CD8-positive, alpha-beta memory T cell (primary cell): ENCODE results near the gene SMURF2. TPM values are rescaled to one million over a fixed set of nuclear protein-coding genes. Genes with fewer than 3 reads are reported as not detected.

Experiments used
- CTCF ChIA-PET: fragments of 350-600 bp; sonication (Branson Sonifier 250); formaldehyde crosslinking; loops from one replicate; lab custom pipeline; 2021; ENCODE audit warnings: antibody characterized with exemption; lab: Charles Lee
- POLR2A ChIA-PET: fragments of 350-600 bp; sonication (Branson Sonifier 250); formaldehyde crosslinking; loops from one replicate; lab custom pipeline; 2021; ENCODE audit warnings: antibody characterized with exemption; lab: Charles Lee
- DNase-seq, 5 donors: peaks; one replicate each; pipeline versions ENCODE4 v3.0.0 to v3.0.0-alpha.2; 2020 to 2022; ENCODE audit warnings: mixed read lengths in 1 of 5
- H3K27ac ChIP-seq: one replicate; pipeline ENCODE4 v1.7.0; 2013; ENCODE audit warnings: low read depth, mild to moderate bottlenecking, low read length, moderate library complexity
- H3K27me3 ChIP-seq: 2 replicates; pipeline ENCODE4 v1.7.0; 2013; ENCODE audit warnings: low read length, mild to moderate bottlenecking; ENCODE audit not compliant: insufficient read depth, poor library complexity, severe bottlenecking
- H3K36me3 ChIP-seq: 2 replicates; pipeline ENCODE4 v1.7.0; 2013; ENCODE audit warnings: mild to moderate bottlenecking, low read length, moderate library complexity; ENCODE audit not compliant: insufficient read depth
- H3K4me1 ChIP-seq: 2 replicates; pipeline ENCODE4 v1.7.0; 2013; ENCODE audit warnings: mild to moderate bottlenecking, low read length, moderate library complexity; ENCODE audit not compliant: insufficient read depth
- H3K4me3 ChIP-seq: 2 replicates; pipeline ENCODE4 v1.7.0; 2013; ENCODE audit warnings: mild to moderate bottlenecking, low read length
- H3K9me3 ChIP-seq: 2 replicates; pipeline ENCODE4 v1.7.0; 2013; ENCODE audit warnings: mild to moderate bottlenecking, low read length
- H3K27ac Mint-ChIP-seq, 8 donors: one replicate each; pipeline ENCODE4 v1.8.0; 2020 to 2021; ENCODE audit warnings: mixed read lengths in 8 of 8, mild to moderate bottlenecking in 6 of 8, inconsistent platforms in 3 of 8, moderate library complexity in 3 of 8
- H3K27me3 Mint-ChIP-seq, 2 donors: one replicate each; pipeline ENCODE4 v1.8.0; 2020 to 2021; ENCODE audit warnings: mixed read lengths in 2 of 2, mild to moderate bottlenecking in 1 of 2, moderate library complexity in 1 of 2
- H3K36me3 Mint-ChIP-seq, 3 donors: one replicate each; pipeline ENCODE4 v1.8.0; 2020 to 2021; ENCODE audit warnings: mixed read lengths in 3 of 3, inconsistent platforms in 1 of 3, mild to moderate bottlenecking in 1 of 3
- H3K4me1 Mint-ChIP-seq, 3 donors: one replicate each; pipeline ENCODE4 v1.8.0; 2020 to 2021; ENCODE audit warnings: mixed read lengths in 3 of 3, inconsistent platforms in 1 of 3, mild to moderate bottlenecking in 1 of 3
- H3K4me3 Mint-ChIP-seq, 7 donors: one replicate each; pipeline ENCODE4 v1.8.0; 2020 to 2021; ENCODE audit warnings: mixed read lengths in 7 of 7, mild to moderate bottlenecking in 6 of 7, moderate library complexity in 4 of 7, inconsistent platforms in 2 of 7
- H3K9me3 Mint-ChIP-seq, 5 donors: one replicate each; pipeline ENCODE4 v1.8.0; 2020 to 2022; ENCODE audit warnings: mixed read lengths in 5 of 5, mild to moderate bottlenecking in 3 of 5, moderate library complexity in 2 of 5, inconsistent platforms in 1 of 5
- polyA plus RNA-seq: library from polyadenylated mRNA; unstranded; fragments of 300-500 nt; fragmentation: Illumina TruSeq; gene quantifications from one replicate; pipeline ENCODE4 v1.2.3, GENCODE V29; 2021
- total RNA-seq, 2 experiments: library from RNA; stranded (reverse); gene quantifications; one replicate each; pipeline ENCODE4 v1.2.3, GENCODE V29; 2021

Gene SMURF2
- total and polyA plus RNA-seq, 3 experiments from 2014 or later = 7.8 to 19.0 (median 18.9) TPM

DNA sequence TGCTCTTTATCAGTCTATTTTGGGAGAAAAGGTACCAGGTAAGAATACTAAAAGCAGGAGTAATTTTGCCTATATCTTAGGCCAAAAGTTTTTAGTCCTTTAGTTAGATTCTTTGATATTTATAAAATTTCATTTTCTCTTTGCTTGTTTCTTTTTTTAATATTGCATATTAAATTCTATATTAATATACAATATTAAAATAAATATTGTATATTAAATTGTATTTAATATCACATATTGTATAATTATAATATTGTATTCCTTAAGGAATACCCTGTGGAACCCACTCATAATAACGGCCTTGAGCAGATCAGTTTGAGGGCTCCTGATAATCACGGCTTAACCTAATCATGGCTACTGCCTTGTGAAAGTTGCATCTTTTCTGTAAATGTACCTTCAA lies 153.4 kb downstream of the SMURF2 start:
- peak overlapping the region in 3 of 8 donors; percentile 49 to 54 (median 50) for H3K27ac Mint-ChIP-seq
- H3K4me3 Mint-ChIP-seq = peak overlapping the region; percentile 32 to 100 (median 69)
- POLR2A ChIA-PET = interaction anchor here (0.5 to 1.6 kb wide), 3 partner anchors 12 to 105 kb away, joined by 3 to 10 read pairs (median 3); partner anchors contain the start of gene POLG2
- Histone ChIP-seq H3K4me3 (no peak overlapping the region), H3K4me1 (peaks cover 30% of the 10 kb centered on the region), H3K36me3 (peaks cover 28% of the 10 kb centered on the region), H3K27me3 (no peaks in the 10 kb centered on the region), H3K27ac (no peak overlapping the region), H3K9me3 (no peaks in the 10 kb centered on the region)
- peaks cover 45 to 70% (median 62%) of the 10 kb centered on the region in 3 donors for H3K4me1 Mint-ChIP-seq
- no peak for DNase-seq
- peaks cover 14 to 84% (median 30%) of the 10 kb centered on the region in 3 donors for H3K36me3 Mint-ChIP-seq
- peaks cover 0 to 21% of the 10 kb centered on the region in 2 donors for H3K27me3 Mint-ChIP-seq
- H3K9me3 Mint-ChIP-seq = peaks cover 0 to 3% (median 2%) of the 10 kb centered on the region in 5 donors
- CTCF ChIA-PET = no interaction called here

DNA sequence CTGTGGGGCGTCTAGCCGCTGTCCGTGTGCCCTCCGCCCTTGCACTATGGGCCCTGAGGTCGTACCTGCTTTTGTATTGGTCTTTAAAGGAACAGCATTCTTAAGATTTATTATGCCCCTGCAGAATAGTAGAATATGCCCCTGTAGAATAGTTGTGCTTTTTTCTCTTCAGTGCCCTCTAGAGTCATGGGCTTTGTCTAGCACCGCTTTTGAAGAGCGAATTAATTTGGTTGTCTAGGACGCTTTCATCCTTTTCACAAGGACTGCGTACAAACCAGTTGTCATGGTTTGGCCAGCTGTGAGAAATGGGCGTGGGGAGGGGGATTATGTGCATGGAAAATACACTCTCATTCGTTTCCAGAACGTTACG lies 154.7 kb downstream of the SMURF2 start:
- peaks cover 0 to 3% (median 2%) of the 10 kb centered on the region in 5 donors for H3K9me3 Mint-ChIP-seq
- peaks cover 42% of the 10 kb centered on the region for H3K4me1 ChIP-seq
- no peaks in the 10 kb centered on the region for H3K27me3 ChIP-seq
- H3K27ac ChIP-seq = peak overlapping the region; percentile 98
- H3K36me3 Mint-ChIP-seq = peaks cover 24 to 84% (median 35%) of the 10 kb centered on the region in 3 donors
- H3K4me3 Mint-ChIP-seq = peak overlapping the region; percentile 96 to 100 (median 99)
- peaks cover 0 to 24% of the 10 kb centered on the region in 2 donors for H3K27me3 Mint-ChIP-seq
- CTCF ChIA-PET = interaction anchor here (0.7 to 4.1 kb wide), 7 partner anchors 11 to 202 kb away, joined by 3 to 42 read pairs (median 4); partner anchors contain the start of gene POLG2
- H3K36me3 ChIP-seq = peaks cover 34% of the 10 kb centered on the region
- POLR2A ChIA-PET = interaction anchor here (0.6 to 4.5 kb wide), 12 partner anchors 8 to 1067 kb away, joined by 3 to 168 read pairs (median 8); partner anchors contain the start of genes CCDC47, DDX42 and POLG2
- peak overlapping the region; percentile 91 for H3K4me3 ChIP-seq
- peak overlapping the region; percentile 99 to 100 (median 99) for H3K27ac Mint-ChIP-seq
- peaks cover 49 to 74% (median 68%) of the 10 kb centered on the region in 3 donors for H3K4me1 Mint-ChIP-seq
- H3K9me3 ChIP-seq = no peaks in the 10 kb centered on the region
- peak; percentile 7 to 74 (median 57) for DNase-seq

DNA sequence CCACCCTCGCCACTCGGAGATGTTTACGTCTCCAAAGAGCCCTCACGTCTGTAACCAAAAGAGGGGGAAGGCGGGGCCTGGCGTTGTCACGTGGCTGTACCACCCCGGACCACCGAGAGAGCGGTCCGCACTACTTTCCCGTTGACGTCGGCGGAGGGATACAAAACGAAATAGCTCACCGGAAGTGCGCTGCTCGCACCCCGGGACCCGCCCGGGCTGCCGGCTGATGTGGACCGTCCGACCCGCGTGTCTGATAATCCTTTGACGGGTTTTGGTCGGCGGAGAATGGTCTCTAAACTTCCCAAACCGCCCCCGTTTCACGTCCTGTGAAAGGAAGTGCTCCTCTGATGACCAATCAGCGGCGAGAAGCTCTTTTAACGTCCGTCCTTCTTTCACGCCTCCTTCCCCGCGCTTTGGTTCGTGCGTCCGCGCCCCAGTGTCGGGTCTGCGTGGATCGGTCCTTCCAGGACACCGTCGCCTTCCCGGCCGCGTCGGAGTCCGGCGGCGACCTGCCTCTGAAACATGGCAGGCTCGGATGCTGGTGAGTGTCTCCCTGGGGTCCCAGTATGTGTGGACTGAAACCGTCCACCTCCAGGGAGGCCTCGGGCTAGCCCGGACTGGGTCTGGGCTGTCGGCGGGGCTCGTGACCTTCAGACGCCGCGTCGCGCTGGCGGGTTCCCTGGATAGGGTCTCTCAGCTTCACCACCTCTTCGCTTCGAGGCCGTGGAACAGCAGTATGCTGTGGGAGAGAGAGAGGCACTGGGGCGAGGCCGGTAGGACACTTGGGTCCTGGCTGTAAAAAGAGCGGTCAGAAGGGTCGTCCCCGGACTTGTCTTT lies 155.3 kb downstream of the SMURF2 start, which contains the start of gene CEP95:
Gene CEP95 (plus strand): TSS at position 402 of the 837 bp plus-strand sequence. CDS start 121 bp downstream, at position 523.
- H3K27ac ChIP-seq = peak within 1 kb of the TSS; percentile 98
- H3K4me3 ChIP-seq = peak within 1 kb of the TSS; percentile 91
- peak; percentile 93 to 99 (median 97) for DNase-seq
- CTCF ChIA-PET = interaction anchor here (0.7 to 4.1 kb wide), 7 partner anchors 10 to 202 kb away, joined by 3 to 42 read pairs (median 4); partner anchors contain the start of gene POLG2
- POLR2A ChIA-PET = interaction anchor here (0.5 to 4.5 kb wide), 20 partner anchors 9 to 1739 kb away, joined by 3 to 168 read pairs (median 4); partner anchors contain the start of genes CCDC47, DDX42, LIMD2 and POLG2
- H3K36me3 ChIP-seq = peaks cover 40% of the 10 kb centered on the region
- no peaks in the 10 kb centered on the region for H3K27me3 ChIP-seq
- peaks cover 0 to 3% (median 2%) of the 10 kb centered on the region in 5 donors for H3K9me3 Mint-ChIP-seq
- H3K36me3 Mint-ChIP-seq = peaks cover 30 to 86% (median 41%) of the 10 kb centered on the region in 3 donors
- H3K4me3 Mint-ChIP-seq = peak within 1 kb of the TSS; percentile 96 to 100 (median 99)
- H3K9me3 ChIP-seq = no peaks in the 10 kb centered on the region
- peak within 1 kb of the TSS; percentile 99 to 100 (median 99) for H3K27ac Mint-ChIP-seq
- H3K27me3 Mint-ChIP-seq = peaks cover 0 to 24% of the 10 kb centered on the region in 2 donors
- peaks cover 53 to 77% (median 70%) of the 10 kb centered on the region in 3 donors for H3K4me1 Mint-ChIP-seq
- H3K4me1 ChIP-seq = peaks cover 48% of the 10 kb centered on the region

DNA sequence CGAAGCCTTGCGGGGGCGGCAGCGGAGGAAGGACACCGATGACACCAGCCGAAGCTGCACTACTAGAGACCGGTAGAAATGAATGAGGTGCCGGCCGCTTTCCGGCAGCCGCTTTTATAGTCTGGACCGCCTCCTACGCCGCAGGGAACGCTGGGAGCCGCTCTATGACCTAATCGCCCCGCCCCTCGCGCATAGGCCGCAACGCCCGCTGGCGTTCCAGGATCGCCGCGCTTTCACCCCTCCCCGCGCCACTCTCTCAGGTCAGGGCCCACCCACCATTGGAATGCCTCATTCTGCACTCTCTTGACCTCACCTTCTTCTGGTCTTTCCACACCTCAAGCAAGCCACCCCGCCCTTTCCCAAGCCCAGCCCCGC lies 155.9 kb downstream of the SMURF2 start, which contains the start of gene DDX5:
Gene DDX5 (minus strand): TSS at position 89 of the 375 bp plus-strand sequence. CDS start 170 bp downstream, outside the sequence.
- Mint-ChIP-seq H3K36me3 (peaks cover 35 to 86% (median 46%) of the 10 kb centered on the region in 3 donors), H3K27me3 (peaks cover 0 to 24% of the 10 kb centered on the region in 2 donors), H3K4me1 (peaks cover 59 to 77% (median 71%) of the 10 kb centered on the region in 3 donors), H3K4me3 (peak within 1 kb of the TSS; percentile 96 to 100 (median 99)), H3K9me3 (peaks cover 0 to 3% (median 2%) of the 10 kb centered on the region in 5 donors), H3K27ac (peak within 1 kb of the TSS; percentile 99 to 100 (median 99))
- peaks cover 46% of the 10 kb centered on the region for H3K36me3 ChIP-seq
- peak; percentile 94 to 99 (median 96) for DNase-seq
- peak within 1 kb of the TSS; percentile 98 for H3K27ac ChIP-seq
- H3K4me3 ChIP-seq = peak within 1 kb of the TSS; percentile 91
- H3K9me3 ChIP-seq = no peaks in the 10 kb centered on the region
- no peaks in the 10 kb centered on the region for H3K27me3 ChIP-seq
- POLR2A ChIA-PET = interaction anchor here (0.5 to 4.5 kb wide), 18 partner anchors 9 to 1740 kb away, joined by 3 to 168 read pairs (median 8); partner anchors contain the start of genes CCDC47, DDX42, LIMD2 and POLG2
- peaks cover 55% of the 10 kb centered on the region for H3K4me1 ChIP-seq
- CTCF ChIA-PET = interaction anchor here (0.7 to 4.1 kb wide), 6 partner anchors 10 to 486 kb away, joined by 3 to 42 read pairs (median 18); partner anchors contain the start of genes ICAM2 and POLG2

DNA sequence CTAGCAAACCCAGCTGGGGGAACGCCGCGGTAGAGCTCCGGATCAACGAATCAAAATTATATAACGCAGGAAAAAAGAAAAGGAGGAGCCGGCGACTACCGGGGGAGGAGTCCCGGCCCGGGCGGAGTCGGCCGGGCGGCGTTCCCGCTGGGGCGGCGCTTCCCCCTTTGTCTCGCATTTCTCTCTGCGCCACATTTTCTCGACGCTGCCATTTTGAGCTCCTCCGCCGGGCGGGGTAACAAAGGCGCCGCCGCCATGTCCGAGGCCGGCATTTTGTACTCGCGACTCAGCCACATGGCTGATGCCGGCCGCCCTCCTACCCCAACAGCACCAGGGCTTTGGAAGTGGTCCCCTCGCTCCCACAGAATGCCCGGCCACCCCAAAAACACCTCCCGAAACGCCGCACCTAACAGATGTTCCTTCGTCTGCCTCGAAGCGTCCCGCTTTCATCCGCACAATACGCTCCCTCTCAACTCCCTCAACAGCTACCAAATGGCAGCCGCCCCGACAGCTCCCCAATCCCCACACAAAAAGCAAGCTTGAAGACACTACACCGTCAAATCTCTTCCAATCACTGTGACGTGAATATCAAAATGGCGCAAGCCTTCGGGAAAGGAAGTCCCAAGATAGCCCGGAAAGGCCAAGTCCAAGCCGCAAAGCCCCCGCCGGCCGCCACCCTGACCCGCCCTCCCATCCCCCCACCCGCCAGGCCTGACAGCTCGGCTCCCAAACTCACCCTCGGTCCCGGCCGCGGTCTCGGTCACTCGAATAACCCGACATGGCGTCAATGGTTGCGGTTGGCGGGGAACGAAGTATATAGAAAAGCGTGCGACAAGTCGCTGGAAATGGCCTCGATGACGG lies 156.5 kb downstream of the SMURF2 start:
- ChIA-PET CTCF (interaction anchor here (1.0 to 4.1 kb wide), 7 partner anchors 9 to 485 kb away, joined by 3 to 42 read pairs (median 4); partner anchors contain the start of genes ICAM2 and POLG2), POLR2A (interaction anchor here (0.6 to 4.5 kb wide), 20 partner anchors 8 to 805 kb away, joined by 3 to 168 read pairs (median 8); partner anchors contain the start of genes CCDC47, DDX42, ERN1 and LIMD2)
- peaks cover 0 to 3% (median 2%) of the 10 kb centered on the region in 5 donors for H3K9me3 Mint-ChIP-seq
- peaks cover 62 to 81% (median 75%) of the 10 kb centered on the region in 3 donors for H3K4me1 Mint-ChIP-seq
- peak overlapping the region; percentile 98 for H3K27ac ChIP-seq
- peaks cover 0 to 24% of the 10 kb centered on the region in 2 donors for H3K27me3 Mint-ChIP-seq
- peak overlapping the region; percentile 99 to 100 (median 99) for H3K27ac Mint-ChIP-seq
- H3K36me3 Mint-ChIP-seq = peaks cover 39 to 86% (median 48%) of the 10 kb centered on the region in 3 donors
- peaks cover 52% of the 10 kb centered on the region for H3K36me3 ChIP-seq
- H3K4me3 ChIP-seq = peak overlapping the region; percentile 91
- H3K9me3 ChIP-seq = no peaks in the 10 kb centered on the region
- H3K27me3 ChIP-seq = no peaks in the 10 kb centered on the region
- peak; percentile 75 to 94 (median 87) for DNase-seq
- H3K4me3 Mint-ChIP-seq = peak overlapping the region; percentile 96 to 100 (median 99)
- H3K4me1 ChIP-seq = peaks cover 60% of the 10 kb centered on the region

DNA sequence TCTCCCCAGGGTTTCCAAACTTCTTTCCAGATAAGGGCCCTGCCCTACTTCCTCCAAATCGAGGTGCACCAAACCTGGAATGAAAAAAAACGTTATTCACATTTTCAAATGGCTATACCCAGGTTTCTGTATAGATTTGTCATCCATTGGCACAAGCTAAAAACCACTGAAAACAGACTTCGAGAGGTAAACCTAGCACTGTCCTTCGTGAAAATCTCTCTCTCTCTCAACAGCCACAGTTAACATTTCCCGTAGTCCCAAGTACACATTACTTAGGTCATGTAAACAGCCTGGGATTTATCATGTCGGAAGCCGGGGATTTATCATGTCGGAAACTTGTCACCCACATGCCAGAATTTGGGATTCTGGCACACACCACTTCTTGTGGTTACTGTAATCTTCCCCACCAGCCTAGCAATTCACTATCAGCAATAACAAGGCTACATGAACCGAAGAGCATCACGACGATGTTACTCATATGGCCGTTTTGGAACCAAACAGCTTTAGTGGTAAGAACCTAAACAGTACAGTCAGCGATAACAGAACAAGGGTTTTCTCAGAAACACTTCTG lies 157.3 kb downstream of the SMURF2 start:
- Histone ChIP-seq H3K36me3 (peaks cover 59% of the 10 kb centered on the region), H3K27me3 (no peaks in the 10 kb centered on the region), H3K4me3 (peak overlapping the region; percentile 91), H3K27ac (peak overlapping the region; percentile 98), H3K9me3 (no peaks in the 10 kb centered on the region), H3K4me1 (peaks cover 62% of the 10 kb centered on the region)
- peaks cover 0 to 3% (median 2%) of the 10 kb centered on the region in 5 donors for H3K9me3 Mint-ChIP-seq
- H3K27me3 Mint-ChIP-seq = peaks cover 0 to 26% of the 10 kb centered on the region in 2 donors
- H3K4me1 Mint-ChIP-seq = peaks cover 64 to 82% (median 75%) of the 10 kb centered on the region in 3 donors
- H3K36me3 Mint-ChIP-seq = peaks cover 42 to 87% (median 51%) of the 10 kb centered on the region in 3 donors
- H3K27ac Mint-ChIP-seq = peak overlapping the region; percentile 99 to 100 (median 99)
- CTCF ChIA-PET = interaction anchor here (1.0 to 4.1 kb wide), 7 partner anchors 8 to 484 kb away, joined by 3 to 42 read pairs (median 4); partner anchors contain the start of genes ICAM2 and POLG2
- no peak for DNase-seq
- POLR2A ChIA-PET = interaction anchor here (0.6 to 4.5 kb wide), 17 partner anchors 8 to 804 kb away, joined by 3 to 168 read pairs (median 8); partner anchors contain the start of genes CCDC47, DDX42, ERN1 and LIMD2
- peak overlapping the region; percentile 96 to 100 (median 99) for H3K4me3 Mint-ChIP-seq
